OCI-LY1 (cell line): ENCODE measurements around the gene AMH.

Experiments used
- EZH2 ChIP-seq: fragments of 200-600 bp; sonication (generic), shearing (Covaris generic); IDR thresholded peaks from 2 replicates; pipeline ENCODE4 v1.8.0; 2017; ENCODE audit warnings: borderline replicate concordance, mixed run types, mild to moderate bottlenecking, antibody characterized with exemption, low read length, moderate library complexity, mixed read lengths
- TF ChIP-seq, protein P1 (sequence below): fragments of 200-600 bp; sonication (generic), shearing (Covaris generic); IDR thresholded peaks from 2 replicates; pipeline ENCODE4 v1.5.1; 2017; ENCODE audit warnings: mild to moderate bottlenecking, antibody characterized with exemption, low read length, moderate library complexity, mixed read lengths

DNA sequence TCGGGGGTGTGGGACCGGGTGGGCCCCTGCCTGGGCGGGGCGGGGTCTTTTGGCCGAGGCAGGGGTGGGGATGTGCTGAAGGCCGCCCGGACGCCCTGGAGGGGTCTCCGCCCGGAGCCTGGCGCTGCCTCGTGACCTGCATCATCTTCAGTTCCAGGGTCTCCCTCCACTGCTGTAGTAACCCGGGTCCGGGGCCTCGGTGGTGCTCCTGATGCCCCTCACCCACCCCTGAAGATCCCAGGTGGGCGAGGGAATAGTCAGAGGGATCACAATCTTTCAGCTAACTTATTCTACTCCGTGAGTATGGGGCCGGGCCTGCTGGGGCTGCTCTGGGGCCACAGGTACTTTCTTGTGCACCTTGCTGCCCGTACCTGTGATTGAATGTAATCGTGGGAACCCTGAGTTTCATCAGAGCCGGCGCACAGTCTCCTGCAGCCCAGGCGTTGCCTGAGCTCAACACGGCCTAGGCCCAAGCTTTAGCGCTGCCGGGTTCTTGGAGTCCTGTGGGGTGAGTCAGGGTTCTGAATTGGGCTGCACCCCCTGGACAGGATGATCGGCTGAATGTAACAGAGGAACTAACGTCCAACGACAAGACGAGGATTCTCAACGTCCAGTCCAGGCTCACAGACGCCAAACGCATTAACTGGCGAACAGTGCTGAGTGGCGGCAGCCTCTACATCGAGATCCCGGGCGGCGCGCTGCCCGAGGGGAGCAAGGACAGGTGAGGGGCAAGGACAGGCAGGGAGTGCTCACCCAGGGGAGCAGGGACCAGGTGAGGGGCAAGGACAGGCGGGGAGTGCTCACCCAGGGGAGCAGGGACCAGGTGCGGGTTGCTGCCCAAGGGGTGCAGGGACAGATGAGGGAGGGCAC is 22.3 kb downstream of the AMH start:
- TF ChIP-seq, protein P1, sequence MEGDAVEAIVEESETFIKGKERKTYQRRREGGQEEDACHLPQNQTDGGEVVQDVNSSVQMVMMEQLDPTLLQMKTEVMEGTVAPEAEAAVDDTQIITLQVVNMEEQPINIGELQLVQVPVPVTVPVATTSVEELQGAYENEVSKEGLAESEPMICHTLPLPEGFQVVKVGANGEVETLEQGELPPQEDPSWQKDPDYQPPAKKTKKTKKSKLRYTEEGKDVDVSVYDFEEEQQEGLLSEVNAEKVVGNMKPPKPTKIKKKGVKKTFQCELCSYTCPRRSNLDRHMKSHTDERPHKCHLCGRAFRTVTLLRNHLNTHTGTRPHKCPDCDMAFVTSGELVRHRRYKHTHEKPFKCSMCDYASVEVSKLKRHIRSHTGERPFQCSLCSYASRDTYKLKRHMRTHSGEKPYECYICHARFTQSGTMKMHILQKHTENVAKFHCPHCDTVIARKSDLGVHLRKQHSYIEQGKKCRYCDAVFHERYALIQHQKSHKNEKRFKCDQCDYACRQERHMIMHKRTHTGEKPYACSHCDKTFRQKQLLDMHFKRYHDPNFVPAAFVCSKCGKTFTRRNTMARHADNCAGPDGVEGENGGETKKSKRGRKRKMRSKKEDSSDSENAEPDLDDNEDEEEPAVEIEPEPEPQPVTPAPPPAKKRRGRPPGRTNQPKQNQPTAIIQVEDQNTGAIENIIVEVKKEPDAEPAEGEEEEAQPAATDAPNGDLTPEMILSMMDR, result no peak
- no peak for TF ChIP-seq EZH2
